ENCODE measurements around the gene BTBD2.

Gene BTBD2

DNA sequence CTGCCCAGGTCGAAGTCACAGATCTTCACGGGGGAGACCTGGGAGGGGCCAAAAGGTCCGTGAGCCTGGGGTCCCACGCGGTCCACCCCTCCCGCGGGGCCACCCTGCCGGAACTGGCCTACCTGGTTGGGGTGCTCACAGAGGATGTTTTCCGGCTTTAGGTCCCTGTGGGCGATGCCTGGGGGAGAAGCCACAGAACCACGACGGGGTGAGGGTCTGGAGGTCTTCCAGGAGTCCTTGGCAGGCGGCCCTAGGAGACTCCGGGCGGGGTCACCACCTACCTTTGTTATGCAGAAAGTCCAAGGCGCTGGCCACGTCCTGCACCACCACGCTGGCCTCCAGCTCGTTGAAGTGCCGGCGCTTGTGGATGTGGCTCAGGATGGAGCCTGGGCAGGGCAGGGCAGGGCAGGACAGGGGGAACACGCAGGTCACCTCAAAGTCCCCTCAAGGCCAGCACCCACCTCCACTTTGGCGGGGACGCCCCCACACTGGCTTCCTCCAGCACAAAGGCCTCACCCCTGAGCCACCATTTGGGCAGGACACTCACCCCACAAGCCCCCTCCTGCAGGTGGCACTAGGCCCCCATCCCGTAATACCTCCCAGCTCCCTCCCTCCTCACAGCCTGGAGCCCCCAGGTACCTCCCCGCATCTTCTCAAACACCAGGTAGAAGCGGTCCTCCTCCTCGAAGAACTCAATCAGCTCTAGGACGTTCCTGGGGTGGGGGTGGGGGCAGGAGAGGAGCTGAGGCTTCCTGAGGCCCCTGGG, 27.2 kb upstream of the BTBD2 start:
- Histone ChIP-seq H3K27ac (ENCODE audit: low read length) (peak overlapping the region; percentile 85), H3K27me3 (ENCODE audit: low read depth, low read length) (no peaks in the 10 kb centered on the region), H3K4me1 (ENCODE audit: control insufficient read depth in 1 of 2, insufficient read depth in 2 of 2, low read length in 2 of 2) (peaks cover 14 to 73% of the 10 kb centered on the region in 2 donors), H3K36me3 (ENCODE audit: control insufficient read depth in 1 of 2, insufficient read depth in 2 of 2, low read length in 2 of 2) (peaks cover 20 to 68% of the 10 kb centered on the region in 2 donors), H3K9me3 (ENCODE audit: control insufficient read depth in 1 of 2, low read length in 2 of 2) (no peaks in the 10 kb centered on the region), H3K4me3 (ENCODE audit: low read depth in 1 of 2, low read length in 2 of 2) (peak overlapping the region in 1 of 2 donors; percentile 51)

DNA sequence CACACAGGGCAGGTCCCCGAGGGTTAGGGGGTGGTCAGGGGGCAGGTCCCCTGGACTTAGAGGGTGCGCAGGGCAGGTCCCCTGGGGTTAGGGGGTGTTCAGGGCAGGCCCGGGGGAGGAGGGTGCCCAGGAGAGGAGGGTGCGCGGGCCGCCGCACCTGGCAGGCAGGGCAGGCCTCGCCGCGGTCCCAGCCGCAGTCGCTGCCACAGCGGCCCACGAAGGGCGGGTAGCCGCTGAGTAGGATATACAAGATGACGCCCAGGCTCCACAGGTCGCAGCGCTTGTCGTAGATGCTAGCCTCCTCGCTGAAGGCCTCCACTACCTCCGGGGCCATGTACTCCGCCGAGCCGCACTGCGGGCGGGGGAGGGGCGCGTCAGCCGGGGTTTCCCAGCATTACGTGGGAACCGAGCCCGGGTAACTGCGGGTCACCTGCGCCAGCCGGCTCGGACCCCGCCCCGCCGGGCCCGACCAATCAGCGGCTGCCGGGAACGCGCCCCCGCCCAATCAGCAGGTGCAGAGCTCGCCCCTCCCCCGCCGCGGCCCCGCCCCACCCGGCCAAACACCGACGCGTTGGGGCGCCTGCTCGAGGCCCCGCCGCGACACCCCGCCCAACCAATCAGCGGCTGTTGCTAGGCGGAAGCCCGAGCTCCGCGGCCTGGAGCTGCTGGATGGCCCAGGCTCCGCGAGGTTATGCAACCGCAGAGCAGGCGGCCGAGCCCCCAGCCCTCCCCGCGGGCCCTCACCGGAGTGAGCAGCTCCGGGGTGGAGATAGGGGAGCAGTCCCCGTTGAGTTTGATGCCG, 26.4 kb upstream of the BTBD2 start:
- peaks cover 8 to 65% of the 10 kb centered on the region in 2 donors for H3K4me1 ChIP-seq (ENCODE audit: control insufficient read depth in 1 of 2, insufficient read depth in 2 of 2, low read length in 2 of 2)
- H3K27me3 ChIP-seq (ENCODE audit: low read depth, low read length), result no peaks in the 10 kb centered on the region
- peaks cover 20 to 68% of the 10 kb centered on the region in 2 donors for H3K36me3 ChIP-seq (ENCODE audit: control insufficient read depth in 1 of 2, insufficient read depth in 2 of 2, low read length in 2 of 2)
- no peaks in the 10 kb centered on the region for H3K9me3 ChIP-seq (ENCODE audit: control insufficient read depth in 1 of 2, low read length in 2 of 2)
- peak overlapping the region; percentile 85 for H3K27ac ChIP-seq (ENCODE audit: low read length)
- peak overlapping the region; percentile 21 to 51 for H3K4me3 ChIP-seq (ENCODE audit: low read depth in 1 of 2, low read length in 2 of 2)

DNA sequence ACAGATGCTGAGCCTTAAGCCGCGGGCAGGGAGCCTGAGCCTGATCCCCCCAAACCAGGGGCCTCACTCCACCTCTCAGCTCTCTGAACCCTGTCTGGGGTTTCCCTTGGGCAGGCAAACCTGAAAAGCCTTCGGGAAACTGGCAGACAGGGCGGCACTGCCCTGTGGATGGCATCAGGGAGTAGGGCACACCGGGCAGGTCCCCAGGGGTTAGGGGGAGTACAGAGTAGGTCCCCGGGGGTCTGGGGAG, 25.8 kb upstream of the BTBD2 start:
- H3K27me3 ChIP-seq (ENCODE audit: low read depth, low read length), result no peaks in the 10 kb centered on the region
- H3K27ac ChIP-seq (ENCODE audit: low read length), result peak overlapping the region; percentile 80
- H3K4me1 ChIP-seq (ENCODE audit: control insufficient read depth in 1 of 2, insufficient read depth in 2 of 2, low read length in 2 of 2), result peaks cover 8 to 60% of the 10 kb centered on the region in 2 donors
- H3K36me3 ChIP-seq (ENCODE audit: control insufficient read depth in 1 of 2, insufficient read depth in 2 of 2, low read length in 2 of 2), result peaks cover 20 to 65% of the 10 kb centered on the region in 2 donors
- peak overlapping the region; percentile 21 to 50 for H3K4me3 ChIP-seq (ENCODE audit: low read depth in 1 of 2, low read length in 2 of 2)
- no peaks in the 10 kb centered on the region for H3K9me3 ChIP-seq (ENCODE audit: control insufficient read depth in 1 of 2, low read length in 2 of 2)

DNA sequence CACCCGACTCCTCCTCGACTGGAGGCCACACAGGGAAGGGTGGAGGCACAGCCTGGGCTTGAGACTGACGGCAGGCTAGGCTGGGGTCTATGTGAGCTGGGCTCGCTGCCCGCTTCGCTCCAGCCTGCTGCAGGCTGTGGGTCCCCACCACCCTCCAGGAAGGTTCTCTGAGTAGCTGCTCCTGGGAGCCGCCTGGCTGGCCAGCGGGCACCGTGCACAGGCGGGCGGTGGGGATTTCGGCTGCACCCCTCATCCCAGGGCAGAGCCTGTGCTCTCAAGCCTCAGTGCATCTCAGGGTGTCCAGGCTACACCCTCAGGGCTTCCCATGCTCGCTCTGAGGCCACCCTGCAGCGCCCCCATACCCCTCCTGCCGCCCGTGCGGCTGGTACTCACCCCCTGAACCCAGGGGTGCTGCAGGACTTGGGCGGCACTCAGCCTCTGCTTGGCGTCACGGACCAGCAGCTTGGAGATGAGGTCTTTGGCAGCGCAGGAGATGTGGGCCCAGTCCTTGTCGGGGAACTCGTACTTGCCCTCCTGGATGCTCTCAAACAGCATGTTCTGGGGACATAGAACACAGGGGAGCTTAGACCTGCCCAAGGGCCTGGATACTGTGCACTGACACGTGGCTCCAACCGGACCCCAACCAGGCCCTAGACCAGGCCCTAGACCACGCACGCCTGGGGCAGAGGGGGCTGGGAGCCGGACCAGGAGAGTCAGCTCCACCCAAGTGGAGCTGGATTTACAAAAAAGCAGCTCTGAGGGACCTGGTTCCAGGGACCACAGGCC, 25.3 kb upstream of the BTBD2 start:
- no peaks in the 10 kb centered on the region for H3K27me3 ChIP-seq (ENCODE audit: low read depth, low read length)
- peak overlapping the region; percentile 21 to 50 for H3K4me3 ChIP-seq (ENCODE audit: low read depth in 1 of 2, low read length in 2 of 2)
- peaks cover 20 to 59% of the 10 kb centered on the region in 2 donors for H3K36me3 ChIP-seq (ENCODE audit: control insufficient read depth in 1 of 2, insufficient read depth in 2 of 2, low read length in 2 of 2)
- peak overlapping the region; percentile 80 for H3K27ac ChIP-seq (ENCODE audit: low read length)
- H3K9me3 ChIP-seq (ENCODE audit: control insufficient read depth in 1 of 2, low read length in 2 of 2), result peaks cover 0 to 3% of the 10 kb centered on the region in 2 donors
- H3K4me1 ChIP-seq (ENCODE audit: control insufficient read depth in 1 of 2, insufficient read depth in 2 of 2, low read length in 2 of 2), result peaks cover 8 to 55% of the 10 kb centered on the region in 2 donors

- peaks cover 5 to 48% of the 10 kb centered on the region in 2 donors for H3K4me1 ChIP-seq (ENCODE audit: control insufficient read depth in 1 of 2, insufficient read depth in 2 of 2, low read length in 2 of 2)
- H3K4me3 ChIP-seq (ENCODE audit: low read depth in 1 of 2, low read length in 2 of 2), result no peak overlapping the region
- no peaks in the 10 kb centered on the region for H3K27me3 ChIP-seq (ENCODE audit: low read depth, low read length)
- no peak overlapping the region for H3K27ac ChIP-seq (ENCODE audit: low read length)
- peaks cover 0 to 8% of the 10 kb centered on the region in 2 donors for H3K9me3 ChIP-seq (ENCODE audit: control insufficient read depth in 1 of 2, low read length in 2 of 2)
- H3K36me3 ChIP-seq (ENCODE audit: control insufficient read depth in 1 of 2, insufficient read depth in 2 of 2, low read length in 2 of 2), result peaks cover 20 to 52% of the 10 kb centered on the region in 2 donors
These were observed 24.6 kb upstream of the BTBD2 start for GRCh38 chr19:2039959-2040646.

- Histone ChIP-seq H3K27ac (ENCODE audit: low read length) (no peak overlapping the region), H3K4me1 (ENCODE audit: control insufficient read depth in 1 of 2, insufficient read depth in 2 of 2, low read length in 2 of 2) (peaks cover 5 to 40% of the 10 kb centered on the region in 2 donors), H3K4me3 (ENCODE audit: low read depth in 1 of 2, low read length in 2 of 2) (no peak overlapping the region), H3K27me3 (ENCODE audit: low read depth, low read length) (no peaks in the 10 kb centered on the region), H3K36me3 (ENCODE audit: control insufficient read depth in 1 of 2, insufficient read depth in 2 of 2, low read length in 2 of 2) (peaks cover 17 to 46% of the 10 kb centered on the region in 2 donors), H3K9me3 (ENCODE audit: control insufficient read depth in 1 of 2, low read length in 2 of 2) (peaks cover 0 to 8% of the 10 kb centered on the region in 2 donors)
These were observed 23.8 kb upstream of the BTBD2 start for GRCh38 chr19:2039089-2039958.

GRCh38 chr19:2038284-2039088, 23.0 kb upstream of the BTBD2 start:
- H3K4me3 ChIP-seq (ENCODE audit: low read depth in 1 of 2, low read length in 2 of 2), result no peak overlapping the region
- H3K27me3 ChIP-seq (ENCODE audit: low read depth, low read length), result no peaks in the 10 kb centered on the region
- no peak overlapping the region for H3K27ac ChIP-seq (ENCODE audit: low read length)
- H3K4me1 ChIP-seq (ENCODE audit: control insufficient read depth in 1 of 2, insufficient read depth in 2 of 2, low read length in 2 of 2), result peaks cover 5 to 32% of the 10 kb centered on the region in 2 donors
- H3K36me3 ChIP-seq (ENCODE audit: control insufficient read depth in 1 of 2, insufficient read depth in 2 of 2, low read length in 2 of 2), result peaks cover 17 to 45% of the 10 kb centered on the region in 2 donors
- peaks cover 0 to 8% of the 10 kb centered on the region in 2 donors for H3K9me3 ChIP-seq (ENCODE audit: control insufficient read depth in 1 of 2, low read length in 2 of 2)

- H3K4me3 ChIP-seq (ENCODE audit: low read depth in 1 of 2, low read length in 2 of 2), result no peak overlapping the region
- no peak overlapping the region for H3K27ac ChIP-seq (ENCODE audit: low read length)
- no peaks in the 10 kb centered on the region for H3K27me3 ChIP-seq (ENCODE audit: low read depth, low read length)
- peaks cover 17 to 38% of the 10 kb centered on the region in 2 donors for H3K36me3 ChIP-seq (ENCODE audit: control insufficient read depth in 1 of 2, insufficient read depth in 2 of 2, low read length in 2 of 2)
- peaks cover 6 to 26% of the 10 kb centered on the region in 2 donors for H3K4me1 ChIP-seq (ENCODE audit: control insufficient read depth in 1 of 2, insufficient read depth in 2 of 2, low read length in 2 of 2)
- peaks cover 0 to 8% of the 10 kb centered on the region in 2 donors for H3K9me3 ChIP-seq (ENCODE audit: control insufficient read depth in 1 of 2, low read length in 2 of 2)
These were observed 22.2 kb upstream of the BTBD2 start for GRCh38 chr19:2037651-2038255.

- Histone ChIP-seq H3K27me3 (ENCODE audit: low read depth, low read length) (no peaks in the 10 kb centered on the region), H3K4me1 (ENCODE audit: control insufficient read depth in 1 of 2, insufficient read depth in 2 of 2, low read length in 2 of 2) (peaks cover 9 to 27% of the 10 kb centered on the region in 2 donors), H3K9me3 (ENCODE audit: control insufficient read depth in 1 of 2, low read length in 2 of 2) (peaks cover 0 to 8% of the 10 kb centered on the region in 2 donors), H3K27ac (ENCODE audit: low read length) (no peak overlapping the region), H3K4me3 (ENCODE audit: low read depth in 1 of 2, low read length in 2 of 2) (no peak overlapping the region), H3K36me3 (ENCODE audit: control insufficient read depth in 1 of 2, insufficient read depth in 2 of 2, low read length in 2 of 2) (peaks cover 17 to 33% of the 10 kb centered on the region in 2 donors)
These were observed 20.9 kb upstream of the BTBD2 start for GRCh38 chr19:2036424-2036823.
